Activated naive CD8-positive, alpha-beta T cell treated with anti-CD3 and anti-CD28 coated beads, Interleukin-2, amount 50 U/mL, for 24 hours (primary cell): ENCODE results near the gene ZNF536.

Experiments
- ATAC-seq: fragments of 150-1000 bp; cut with Tn5 transposase; one replicate; pipeline ENCODE4 v1.10.0; 2021
- DNase-seq: peaks from one replicate; pipeline ENCODE4 v3.0.0; 2021
- H3K27ac Mint-ChIP-seq: one replicate; pipeline ENCODE4 v1.8.0; 2021; ENCODE audit warnings: mild to moderate bottlenecking, mixed read lengths
- H3K27me3 Mint-ChIP-seq: one replicate; pipeline ENCODE4 v1.8.0; 2021; ENCODE audit warnings: mixed read lengths
- H3K36me3 Mint-ChIP-seq: one replicate; pipeline ENCODE4 v1.8.0; 2021; ENCODE audit warnings: low read depth, mixed read lengths
- H3K4me1 Mint-ChIP-seq: one replicate; pipeline ENCODE4 v1.8.0; 2021; ENCODE audit warnings: mixed read lengths
- H3K4me3 Mint-ChIP-seq: one replicate; pipeline ENCODE4 v1.8.0; 2021; ENCODE audit warnings: mild to moderate bottlenecking, moderate library complexity, mixed read lengths
- H3K9me3 Mint-ChIP-seq: one replicate; pipeline ENCODE4 v1.8.0; 2021; ENCODE audit warnings: mixed read lengths

The ZNF536 gene

GRCh38 chr19:30371960-30372824, at the start of gene ZNF536:
Gene ZNF536, plus strand, starts transcription at chr19:30372384. Its CDS starts 71,179 bp downstream, at chr19:30443563.
- no peaks in the 10 kb centered on the region for H3K9me3 Mint-ChIP-seq
- no peak for ATAC-seq
- no peak within 1 kb of the TSS for H3K4me3 Mint-ChIP-seq
- H3K36me3 Mint-ChIP-seq = no peaks in the 10 kb centered on the region
- DNase-seq = no peak
- peaks cover 32% of the 10 kb centered on the region for H3K27me3 Mint-ChIP-seq
- no peak within 1 kb of the TSS for H3K27ac Mint-ChIP-seq
- H3K4me1 Mint-ChIP-seq = peaks cover 2% of the 10 kb centered on the region

GRCh38 chr19:30322641-30323320, 49.4 kb upstream of the ZNF536 start:
- H3K27me3 Mint-ChIP-seq = peaks cover 3% of the 10 kb centered on the region
- no peak overlapping the region for H3K27ac Mint-ChIP-seq
- H3K9me3 Mint-ChIP-seq = peaks cover 5% of the 10 kb centered on the region
- H3K36me3 Mint-ChIP-seq = no peaks in the 10 kb centered on the region
- DNase-seq (no peak), ATAC-seq (no peak)
- no peaks in the 10 kb centered on the region for H3K4me1 Mint-ChIP-seq
- no peak overlapping the region for H3K4me3 Mint-ChIP-seq

- peaks cover 5% of the 10 kb centered on the region for H3K9me3 Mint-ChIP-seq
- H3K27me3 Mint-ChIP-seq = peaks cover 3% of the 10 kb centered on the region
- H3K4me1 Mint-ChIP-seq = no peaks in the 10 kb centered on the region
These were observed 48.3 kb upstream of the ZNF536 start for GRCh38 chr19:30323904-30324303.

GRCh38 chr19:30324982-30325381, 47.2 kb upstream of the ZNF536 start:
- peaks cover 5% of the 10 kb centered on the region for H3K9me3 Mint-ChIP-seq
- H3K27ac Mint-ChIP-seq = no peak overlapping the region
- H3K4me3 Mint-ChIP-seq = no peak overlapping the region
- no peaks in the 10 kb centered on the region for H3K4me1 Mint-ChIP-seq
- ATAC-seq (no peak), DNase-seq (no peak)
- H3K27me3 Mint-ChIP-seq = peaks cover 3% of the 10 kb centered on the region
- no peaks in the 10 kb centered on the region for H3K36me3 Mint-ChIP-seq

More at GRCh38 chr19:30323904-30324303, 48.3 kb upstream of the ZNF536 start:
- no peaks in the 10 kb centered on the region for H3K36me3 Mint-ChIP-seq
- no peak overlapping the region for H3K4me3 Mint-ChIP-seq
- DNase-seq (no peak), ATAC-seq (no peak)
- no peak overlapping the region for H3K27ac Mint-ChIP-seq

- peaks cover 3% of the 10 kb centered on the region for H3K27me3 Mint-ChIP-seq
- H3K9me3 Mint-ChIP-seq = peaks cover 5% of the 10 kb centered on the region
- H3K27ac Mint-ChIP-seq = no peak overlapping the region
- no peaks in the 10 kb centered on the region for H3K36me3 Mint-ChIP-seq
- ATAC-seq (no peak), DNase-seq (no peak)
- H3K4me1 Mint-ChIP-seq = no peaks in the 10 kb centered on the region
- no peak overlapping the region for H3K4me3 Mint-ChIP-seq
These were observed 46.4 kb upstream of the ZNF536 start for GRCh38 chr19:30325676-30326392.

GRCh38 chr19:30326393-30326710, 45.8 kb upstream of the ZNF536 start:
- DNase-seq (no peak), ATAC-seq (no peak)
- no peak overlapping the region for H3K27ac Mint-ChIP-seq
- H3K4me1 Mint-ChIP-seq = no peaks in the 10 kb centered on the region
- no peak overlapping the region for H3K4me3 Mint-ChIP-seq
- no peaks in the 10 kb centered on the region for H3K36me3 Mint-ChIP-seq
- H3K27me3 Mint-ChIP-seq = peaks cover 3% of the 10 kb centered on the region
- peaks cover 5% of the 10 kb centered on the region for H3K9me3 Mint-ChIP-seq

- peaks cover 5% of the 10 kb centered on the region for H3K9me3 Mint-ChIP-seq
- no peaks in the 10 kb centered on the region for H3K4me1 Mint-ChIP-seq
- ATAC-seq = no peak
These were observed 44.9 kb upstream of the ZNF536 start for GRCh38 chr19:30327331-30327730.

GRCh38 chr19:30328096-30328495, 44.1 kb upstream of the ZNF536 start:
- H3K27ac Mint-ChIP-seq = no peak overlapping the region
- no peaks in the 10 kb centered on the region for H3K4me1 Mint-ChIP-seq
- no peak overlapping the region for H3K4me3 Mint-ChIP-seq
- H3K27me3 Mint-ChIP-seq = peaks cover 3% of the 10 kb centered on the region
- ATAC-seq (no peak), DNase-seq (no peak)
- no peaks in the 10 kb centered on the region for H3K36me3 Mint-ChIP-seq
- peaks cover 5% of the 10 kb centered on the region for H3K9me3 Mint-ChIP-seq

More at GRCh38 chr19:30327331-30327730, 44.9 kb upstream of the ZNF536 start:
- no peak overlapping the region for H3K4me3 Mint-ChIP-seq
- H3K27ac Mint-ChIP-seq = no peak overlapping the region
- H3K36me3 Mint-ChIP-seq = no peaks in the 10 kb centered on the region
- peaks cover 3% of the 10 kb centered on the region for H3K27me3 Mint-ChIP-seq
- DNase-seq = no peak

GRCh38 chr19:30330266-30330665, 41.9 kb upstream of the ZNF536 start:
- Mint-ChIP-seq H3K4me1 (no peaks in the 10 kb centered on the region), H3K4me3 (no peak overlapping the region), H3K27ac (no peak overlapping the region), H3K36me3 (no peaks in the 10 kb centered on the region), H3K9me3 (no peaks in the 10 kb centered on the region), H3K27me3 (no peaks in the 10 kb centered on the region)
- DNase-seq (no peak), ATAC-seq (no peak)

GRCh38 chr19:30332445-30333234, 39.5 kb upstream of the ZNF536 start:
- no peak for DNase-seq
- no peaks in the 10 kb centered on the region for H3K4me1 Mint-ChIP-seq
- no peak for ATAC-seq
- no peaks in the 10 kb centered on the region for H3K27me3 Mint-ChIP-seq
- H3K9me3 Mint-ChIP-seq = no peaks in the 10 kb centered on the region
- no peak overlapping the region for H3K4me3 Mint-ChIP-seq
- H3K36me3 Mint-ChIP-seq = no peaks in the 10 kb centered on the region
- no peak overlapping the region for H3K27ac Mint-ChIP-seq

- Mint-ChIP-seq H3K36me3 (no peaks in the 10 kb centered on the region), H3K4me1 (no peaks in the 10 kb centered on the region), H3K27me3 (no peaks in the 10 kb centered on the region), H3K27ac (no peak overlapping the region), H3K9me3 (no peaks in the 10 kb centered on the region), H3K4me3 (no peak overlapping the region)
- ATAC-seq = no peak
- no peak for DNase-seq
These were observed 38.7 kb upstream of the ZNF536 start for GRCh38 chr19:30333291-30334065.

GRCh38 chr19:30334841-30335240, 37.3 kb upstream of the ZNF536 start:
- no peaks in the 10 kb centered on the region for H3K27me3 Mint-ChIP-seq
- no peaks in the 10 kb centered on the region for H3K4me1 Mint-ChIP-seq
- H3K9me3 Mint-ChIP-seq = no peaks in the 10 kb centered on the region
- DNase-seq (no peak), ATAC-seq (no peak)
- no peaks in the 10 kb centered on the region for H3K36me3 Mint-ChIP-seq
- H3K4me3 Mint-ChIP-seq = no peak overlapping the region
- H3K27ac Mint-ChIP-seq = no peak overlapping the region

- Mint-ChIP-seq H3K4me3 (no peak overlapping the region), H3K9me3 (no peaks in the 10 kb centered on the region), H3K27me3 (no peaks in the 10 kb centered on the region), H3K4me1 (no peaks in the 10 kb centered on the region), H3K27ac (no peak overlapping the region), H3K36me3 (no peaks in the 10 kb centered on the region)
- ATAC-seq (no peak), DNase-seq (no peak)
These were observed 36.8 kb upstream of the ZNF536 start for GRCh38 chr19:30335306-30335886.
